ENCODE results near the gene WDR88.

DNA sequence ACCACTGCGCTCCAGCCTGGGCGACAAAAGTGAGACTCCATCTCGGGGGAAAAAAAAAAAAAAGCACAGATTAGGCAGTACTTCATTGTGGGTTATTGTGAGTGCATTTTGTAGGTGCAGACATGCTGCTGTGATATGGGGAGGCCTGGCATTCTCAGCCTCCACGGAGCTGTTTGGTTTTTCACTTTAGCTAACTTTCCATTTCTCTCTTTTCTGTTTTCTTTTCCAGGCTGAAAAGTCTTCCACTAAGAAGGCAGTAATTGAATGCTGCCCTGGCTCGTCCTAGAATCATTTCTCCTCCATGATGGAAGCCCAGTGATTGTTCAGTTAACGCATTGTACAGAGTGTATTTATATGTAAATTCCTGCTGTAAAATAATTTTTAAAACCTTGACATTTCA, 2.0 kb upstream of the WDR88 start:
- TF ChIP-seq, protein P1, sequence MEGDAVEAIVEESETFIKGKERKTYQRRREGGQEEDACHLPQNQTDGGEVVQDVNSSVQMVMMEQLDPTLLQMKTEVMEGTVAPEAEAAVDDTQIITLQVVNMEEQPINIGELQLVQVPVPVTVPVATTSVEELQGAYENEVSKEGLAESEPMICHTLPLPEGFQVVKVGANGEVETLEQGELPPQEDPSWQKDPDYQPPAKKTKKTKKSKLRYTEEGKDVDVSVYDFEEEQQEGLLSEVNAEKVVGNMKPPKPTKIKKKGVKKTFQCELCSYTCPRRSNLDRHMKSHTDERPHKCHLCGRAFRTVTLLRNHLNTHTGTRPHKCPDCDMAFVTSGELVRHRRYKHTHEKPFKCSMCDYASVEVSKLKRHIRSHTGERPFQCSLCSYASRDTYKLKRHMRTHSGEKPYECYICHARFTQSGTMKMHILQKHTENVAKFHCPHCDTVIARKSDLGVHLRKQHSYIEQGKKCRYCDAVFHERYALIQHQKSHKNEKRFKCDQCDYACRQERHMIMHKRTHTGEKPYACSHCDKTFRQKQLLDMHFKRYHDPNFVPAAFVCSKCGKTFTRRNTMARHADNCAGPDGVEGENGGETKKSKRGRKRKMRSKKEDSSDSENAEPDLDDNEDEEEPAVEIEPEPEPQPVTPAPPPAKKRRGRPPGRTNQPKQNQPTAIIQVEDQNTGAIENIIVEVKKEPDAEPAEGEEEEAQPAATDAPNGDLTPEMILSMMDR (IDR thresholded peaks at IDR 0.05; ENCODE audit: low read depth, low read length, poor library complexity, severe bottlenecking) = no peak
- TF ChIP-seq EZH2phosphoT487 (IDR thresholded peaks at IDR 0.05; ENCODE audit: borderline replicate concordance, low read length) = no peak

Data from DOHH2 (cell line).